SU-DHL-6 (cell line): ENCODE measurements around the gene CMSS1.

Source experiments
- H2AFZ ChIP-seq: fragments of 200-600 bp; sonication (generic); 2 replicates; pipeline ENCODE4 v1.6.1; 2014; ENCODE audit warnings: low read depth, mild to moderate bottlenecking, moderate library complexity, mixed read lengths, antibody characterized with exemption, low read length; ENCODE audit not compliant: severe bottlenecking
- H3F3A ChIP-seq: fragments of 200-600 bp; shearing (Covaris generic); 2 replicates; pipeline ENCODE4 v1.6.0; 2016; ENCODE audit warnings: antibody characterized with exemption, mild to moderate bottlenecking; ENCODE audit not compliant: insufficient read depth
- H3K27ac ChIP-seq: fragments of 200-600 bp; sonication (generic); 2 replicates; pipeline ENCODE4 v1.5.1; 2016; ENCODE audit warnings: low read depth, mild to moderate bottlenecking, low read length, moderate library complexity, mixed read lengths
- H3K27me3 ChIP-seq: fragments of 200-600 bp; sonication (generic), shearing (Covaris generic); 2 replicates; pipeline ENCODE4 v1.6.0; 2014; ENCODE audit warnings: mild to moderate bottlenecking, low read length
- H3K36me3 ChIP-seq: fragments of 200-600 bp; sonication (generic); 2 replicates; pipeline ENCODE4 v1.6.1; 2014; ENCODE audit warnings: mild to moderate bottlenecking, low read length, mixed read lengths
- H3K4me2 ChIP-seq: fragments of 300-600, 200-600 bp; shearing (Covaris generic), sonication (generic); 2 replicates; pipeline ENCODE4 v1.6.0; 2014; ENCODE audit warnings: low read length, low read depth, mild to moderate bottlenecking; ENCODE audit not compliant: poor library complexity, severe bottlenecking
- H3K4me3 ChIP-seq: fragments of 200-600 bp; sonication (generic); 2 replicates; pipeline ENCODE4 v1.5.1; 2014; ENCODE audit warnings: antibody characterized with exemption, low read length, mild to moderate bottlenecking, mixed read lengths; ENCODE audit not compliant: insufficient read depth, poor library complexity, severe bottlenecking
- H3K79me2 ChIP-seq: fragments of 200-600 bp; sonication (generic); 2 replicates; pipeline ENCODE4 v1.6.1; 2014; ENCODE audit warnings: mild to moderate bottlenecking, low read length, moderate library complexity; ENCODE audit not compliant: insufficient read depth
- H3K9ac ChIP-seq: fragments of 200-600 bp; sonication (generic); 2 replicates; pipeline ENCODE4 v1.7.0; 2014; ENCODE audit warnings: mild to moderate bottlenecking, low read length
- H3K9me2 ChIP-seq: fragments of 200-600 bp; sonication (generic); replicated peaks from 2 replicates; pipeline ENCODE4 v1.6.1; 2014; ENCODE audit warnings: low read length; ENCODE audit not compliant: insufficient read depth
- H3K9me3 ChIP-seq: fragments of 200-600 bp; sonication (generic); 2 replicates; pipeline ENCODE4 v1.6.1; 2014; ENCODE audit warnings: low read length, mixed read lengths; ENCODE audit not compliant: insufficient read depth
- H4K20me1 ChIP-seq: fragments of 200-600 bp; sonication (generic); 2 replicates; pipeline ENCODE4 v1.6.1; 2014; ENCODE audit warnings: low read depth, mild to moderate bottlenecking, antibody characterized with exemption, low read length, moderate library complexity, mixed read lengths
- EZH2phosphoT487 ChIP-seq: fragments of 200-600 bp; sonication (generic), shearing (Covaris generic); conservative IDR thresholded peaks from 2 replicates; pipeline ENCODE4 v1.6.1; 2018; ENCODE audit warnings: mild to moderate bottlenecking, antibody characterized with exemption, low read length, moderate library complexity, mixed read lengths
- TF ChIP-seq, protein P1 (sequence below): fragments of 200-600 bp; sonication (generic); IDR thresholded peaks from one replicate; pipeline ENCODE4 v1.5.1; 2017; ENCODE audit warnings: antibody characterized with exemption, mild to moderate bottlenecking, low read length, moderate library complexity; ENCODE audit not compliant: insufficient read depth, poor library complexity, severe bottlenecking

Gene CMSS1

GRCh38 chr3:99799422-99799821 is 18.2 kb upstream of the CMSS1 start:
- Histone ChIP-seq H3K9ac (no peak overlapping the region), H4K20me1 (no peaks in the 10 kb centered on the region), H2AFZ (no peak overlapping the region), H3K27me3 (no peaks in the 10 kb centered on the region), H3K79me2 (no peaks in the 10 kb centered on the region), H3K4me3 (no peak overlapping the region), H3K27ac (no peak overlapping the region), H3K36me3 (no peaks in the 10 kb centered on the region), H3K9me3 (no peaks in the 10 kb centered on the region; the same call in 1 of the 2 replicates), H3K4me2 (no peak overlapping the region), H3K9me2 (no peaks in the 10 kb centered on the region), H3F3A (no peaks in the 10 kb centered on the region)
- TF ChIP-seq, protein P1, sequence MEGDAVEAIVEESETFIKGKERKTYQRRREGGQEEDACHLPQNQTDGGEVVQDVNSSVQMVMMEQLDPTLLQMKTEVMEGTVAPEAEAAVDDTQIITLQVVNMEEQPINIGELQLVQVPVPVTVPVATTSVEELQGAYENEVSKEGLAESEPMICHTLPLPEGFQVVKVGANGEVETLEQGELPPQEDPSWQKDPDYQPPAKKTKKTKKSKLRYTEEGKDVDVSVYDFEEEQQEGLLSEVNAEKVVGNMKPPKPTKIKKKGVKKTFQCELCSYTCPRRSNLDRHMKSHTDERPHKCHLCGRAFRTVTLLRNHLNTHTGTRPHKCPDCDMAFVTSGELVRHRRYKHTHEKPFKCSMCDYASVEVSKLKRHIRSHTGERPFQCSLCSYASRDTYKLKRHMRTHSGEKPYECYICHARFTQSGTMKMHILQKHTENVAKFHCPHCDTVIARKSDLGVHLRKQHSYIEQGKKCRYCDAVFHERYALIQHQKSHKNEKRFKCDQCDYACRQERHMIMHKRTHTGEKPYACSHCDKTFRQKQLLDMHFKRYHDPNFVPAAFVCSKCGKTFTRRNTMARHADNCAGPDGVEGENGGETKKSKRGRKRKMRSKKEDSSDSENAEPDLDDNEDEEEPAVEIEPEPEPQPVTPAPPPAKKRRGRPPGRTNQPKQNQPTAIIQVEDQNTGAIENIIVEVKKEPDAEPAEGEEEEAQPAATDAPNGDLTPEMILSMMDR = no peak
- no peak for TF ChIP-seq EZH2phosphoT487

- Histone ChIP-seq H3K27ac (no peak overlapping the region), H3K36me3 (no peaks in the 10 kb centered on the region), H3K79me2 (no peaks in the 10 kb centered on the region), H3K27me3 (no peaks in the 10 kb centered on the region), H3K4me3 (no peak overlapping the region), H3K9me2 (no peaks in the 10 kb centered on the region), H3K9ac (no peak overlapping the region), H2AFZ (no peak overlapping the region), H3K9me3 (peaks cover 22% of the 10 kb centered on the region; the same call in 1 of the 2 replicates), H4K20me1 (no peaks in the 10 kb centered on the region), H3K4me2 (no peak overlapping the region), H3F3A (no peaks in the 10 kb centered on the region)
- no peak for TF ChIP-seq EZH2phosphoT487
- TF ChIP-seq, protein P1 = no peak
These were observed 14.4 kb upstream of the CMSS1 start for GRCh38 chr3:99803297-99803696.

DNA sequence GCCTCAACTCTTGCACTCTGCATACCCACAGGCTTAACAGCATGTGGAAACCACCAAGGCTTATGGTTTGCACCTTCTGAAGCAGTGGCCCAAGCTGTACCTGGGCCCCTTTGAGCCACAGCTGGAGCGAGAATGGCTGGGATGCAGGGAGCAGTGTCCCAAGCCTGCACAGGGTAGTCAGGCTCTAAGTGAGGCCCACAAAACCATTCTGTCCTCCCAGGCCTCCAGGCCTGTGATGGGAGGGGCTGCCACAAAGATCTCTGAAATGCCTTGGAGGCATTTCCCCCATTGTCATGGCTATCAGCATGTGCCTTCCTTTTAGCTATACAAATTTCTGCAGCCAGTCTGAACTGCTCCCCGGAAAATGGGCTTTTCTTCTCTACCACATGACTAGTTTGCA is 12.5 kb upstream of the CMSS1 start:
- Histone ChIP-seq H3K27me3 (no peaks in the 10 kb centered on the region), H4K20me1 (no peaks in the 10 kb centered on the region), H3K9me2 (no peaks in the 10 kb centered on the region), H3F3A (no peaks in the 10 kb centered on the region), H3K4me3 (no peak overlapping the region), H3K9ac (no peak overlapping the region), H3K36me3 (no peaks in the 10 kb centered on the region), H3K9me3 (peaks cover 22% of the 10 kb centered on the region; the same call in 1 of the 2 replicates), H3K27ac (no peak overlapping the region), H2AFZ (no peak overlapping the region), H3K4me2 (no peak overlapping the region), H3K79me2 (no peaks in the 10 kb centered on the region)
- TF ChIP-seq, protein P1 = no peak
- no peak for TF ChIP-seq EZH2phosphoT487
